ENCODE data around the gene GALNT16. TPM values are rescaled to one million over a fixed set of nuclear protein-coding genes. Genes with fewer than 3 reads are reported as not detected.

Gene GALNT16
- total RNA-seq, 1 donor from 2014 or later, result 14.9 TPM

GRCh38 chr14:69400154-69400553, 140.2 kb downstream of the GALNT16 start:
- no peak for DNase-seq (ENCODE audit: low spot score)

- DNase-seq (ENCODE audit: low spot score), result no peak
These were observed 141.9 kb downstream of the GALNT16 start for GRCh38 chr14:69401841-69402240.

GRCh38 chr14:69404478-69404877, 144.5 kb downstream of the GALNT16 start:
- DNase-seq (ENCODE audit: low spot score), result no peak

GRCh38 chr14:69404883-69405282, 144.9 kb downstream of the GALNT16 start:
- no peak for DNase-seq (ENCODE audit: low spot score)

GRCh38 chr14:69405762-69406161, 145.8 kb downstream of the GALNT16 start:
- no peak for DNase-seq (ENCODE audit: low spot score)

Other genes with a start within 250 kb of the GALNT16 start
- gene DCAF5, start 107.0 kb upstream of the GALNT16 start, total RNA-seq, result 63.3 TPM
- gene EXD2, start 68.7 kb upstream of the GALNT16 start, total RNA-seq, result 27.5 TPM
- gene ERH, start 138.1 kb downstream of the GALNT16 start, total RNA-seq, result 140 TPM
- 55.0 TPM for gene SLC39A9, start 138.5 kb downstream of the GALNT16 start, total RNA-seq
- 0.19 TPM for gene PLEKHD1, start 224.6 kb downstream of the GALNT16 start, total RNA-seq